Subcutaneous abdominal adipose tissue (tissue), 5 donors: Measurements from ENCODE around the gene PRDX3.

Experiments
- H3K27ac ChIP-seq: one replicate; pipeline ENCODE4 v1.7.0; 2013; ENCODE audit warnings: low read depth, mild to moderate bottlenecking, inconsistent platforms, low read length, moderate library complexity
- H3K27me3 ChIP-seq, 5 donors: one replicate each; pipeline ENCODE4 v1.7.0; 2013; ENCODE audit warnings: low read length in 5 of 5, inconsistent platforms in 1 of 5; ENCODE audit not compliant: control insufficient read depth in 5 of 5, insufficient read depth in 4 of 5
- H3K36me3 ChIP-seq, 5 donors: one replicate each; pipeline ENCODE4 v1.7.0; 2013; ENCODE audit warnings: low read length in 5 of 5; ENCODE audit not compliant: control insufficient read depth in 5 of 5, insufficient read depth in 5 of 5
- H3K4me1 ChIP-seq, 5 donors: one replicate each; pipeline ENCODE4 v1.7.0; 2013; ENCODE audit warnings: low read length in 5 of 5, mild to moderate bottlenecking in 3 of 5, moderate library complexity in 1 of 5; ENCODE audit not compliant: control insufficient read depth in 5 of 5, insufficient read depth in 5 of 5
- H3K4me3 ChIP-seq, 5 donors: one replicate each; pipeline ENCODE4 v1.7.0; 2013; ENCODE audit warnings: low read length in 5 of 5, low read depth in 1 of 5
- H3K9ac ChIP-seq, 5 donors: one replicate each; pipeline ENCODE4 v1.7.0; 2013; ENCODE audit warnings: low read length in 5 of 5, mild to moderate bottlenecking in 4 of 5, moderate library complexity in 3 of 5
- H3K9me3 ChIP-seq, 5 donors: one replicate each; pipeline ENCODE4 v1.7.0; 2013; ENCODE audit warnings: low read length in 5 of 5; ENCODE audit not compliant: control insufficient read depth in 5 of 5
- donor health status: healthy.
- donor health status: healthy.
- donor health status: healthy.
- donor health status: healthy.
- donor health status: healthy.

PRDX3 gene

DNA sequence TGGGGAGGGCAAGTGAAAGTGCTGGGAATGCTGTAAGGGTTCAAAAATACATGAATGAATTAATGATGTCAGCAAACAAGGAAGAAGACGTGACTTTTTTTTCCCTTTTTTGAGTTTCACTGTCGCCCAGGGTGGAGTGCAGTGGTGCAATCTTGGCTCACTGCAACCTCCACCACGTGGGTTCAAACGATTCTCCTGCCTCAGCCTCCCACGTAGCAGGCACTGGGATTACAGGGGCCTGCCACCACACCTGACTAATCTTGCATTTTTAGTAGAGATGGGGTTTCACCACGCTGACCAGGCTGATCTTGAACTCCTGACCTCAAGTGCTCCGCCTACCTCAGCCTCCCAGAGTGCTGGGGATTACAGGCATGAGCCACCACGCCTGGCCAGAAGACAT is 44.7 kb downstream of the PRDX3 start:
- Histone ChIP-seq H3K27me3 (no peaks in the 10 kb centered on the region), H3K9me3 (no peaks in the 10 kb centered on the region), H3K36me3 (peaks cover 12 to 36% (median 29%) of the 10 kb centered on the region in 5 donors), H3K4me1 (peaks cover 3 to 47% (median 38%) of the 10 kb centered on the region in 5 donors), H3K9ac (no peak overlapping the region), H3K4me3 (no peak overlapping the region), H3K27ac (no peak overlapping the region)

DNA sequence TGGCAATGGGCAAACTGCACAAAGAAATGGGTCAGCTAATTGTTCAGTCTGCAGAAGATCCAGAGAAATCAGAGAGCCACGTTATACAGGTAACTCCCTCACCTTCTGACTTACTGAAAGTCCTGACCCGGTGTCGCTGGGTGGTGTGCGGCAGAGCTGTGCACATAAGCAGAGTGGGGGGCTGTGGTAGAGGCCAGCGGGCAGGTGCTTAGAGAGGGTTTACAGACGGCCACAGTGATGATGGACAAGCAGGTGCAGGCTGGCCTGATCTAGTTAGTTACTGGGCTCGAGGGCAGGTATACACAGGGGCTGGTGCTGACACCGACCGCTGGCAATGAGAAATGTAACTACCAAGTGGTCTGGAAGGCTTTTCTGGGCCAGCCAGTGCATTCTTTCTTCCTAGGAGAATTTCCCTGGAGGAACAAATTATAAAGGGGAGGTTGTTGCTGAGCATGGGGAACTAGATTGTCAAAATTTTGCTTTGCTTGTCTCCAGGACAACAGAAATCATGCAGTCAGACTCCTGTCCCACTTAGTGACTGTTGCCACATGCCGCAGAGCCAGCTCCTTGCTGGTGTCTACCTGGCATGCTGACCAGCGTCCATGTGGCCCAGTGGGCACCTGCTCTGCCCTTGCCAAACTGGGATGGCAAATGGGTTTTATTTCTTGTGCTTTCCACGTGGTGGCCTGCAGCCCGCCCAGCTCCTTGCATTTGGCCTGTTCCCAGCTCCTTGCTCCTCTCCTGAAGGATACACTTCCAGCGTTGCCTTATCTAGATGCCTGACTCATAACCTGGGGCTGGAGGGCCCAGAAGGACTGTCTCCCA is 45.9 kb downstream of the PRDX3 start:
- H3K9ac ChIP-seq: no peak overlapping the region
- H3K36me3 ChIP-seq: peaks cover 14 to 40% (median 31%) of the 10 kb centered on the region in 5 donors
- no peaks in the 10 kb centered on the region for H3K27me3 ChIP-seq
- H3K27ac ChIP-seq: peak overlapping the region; percentile 47
- peaks cover 3 to 42% (median 38%) of the 10 kb centered on the region in 5 donors for H3K4me1 ChIP-seq
- H3K9me3 ChIP-seq: no peaks in the 10 kb centered on the region
- H3K4me3 ChIP-seq: no peak overlapping the region

DNA sequence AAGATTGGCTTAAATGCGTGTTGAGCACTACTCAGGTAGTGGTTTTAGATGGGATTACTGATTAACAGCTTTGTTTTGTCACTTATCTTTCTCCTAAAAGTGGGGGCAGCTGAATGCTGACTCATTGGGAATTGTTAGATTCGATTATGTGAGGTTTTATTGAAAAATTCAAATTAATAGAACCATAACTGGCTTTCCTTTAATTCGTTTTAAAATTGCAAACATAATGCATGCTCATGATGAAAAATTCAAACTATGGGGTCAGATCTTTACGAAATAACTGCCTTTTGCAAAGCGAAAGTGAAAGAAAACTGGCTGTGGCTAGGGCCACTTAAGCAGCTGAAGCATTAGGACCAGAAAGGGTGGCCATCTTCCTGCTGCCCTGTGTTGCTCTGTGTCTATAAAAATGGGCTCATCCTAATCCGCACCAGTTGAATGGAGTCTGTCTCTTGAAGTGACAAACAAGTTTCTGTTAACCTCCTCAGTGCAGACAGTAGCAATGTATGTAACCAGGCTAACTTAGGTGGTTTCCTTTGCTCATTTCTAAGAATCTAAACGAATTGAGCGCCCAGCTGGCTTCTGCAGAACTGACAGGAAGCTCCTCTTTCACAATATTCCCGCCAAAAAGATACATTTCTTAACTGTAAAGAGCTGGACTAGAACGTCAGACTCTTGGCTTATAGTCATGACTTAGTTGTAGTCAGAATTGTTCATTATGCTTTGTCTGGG is 46.9 kb downstream of the PRDX3 start:
- Histone ChIP-seq H3K4me1 (peaks cover 3 to 42% (median 38%) of the 10 kb centered on the region in 5 donors), H3K36me3 (peaks cover 14 to 40% (median 31%) of the 10 kb centered on the region in 5 donors)

DNA sequence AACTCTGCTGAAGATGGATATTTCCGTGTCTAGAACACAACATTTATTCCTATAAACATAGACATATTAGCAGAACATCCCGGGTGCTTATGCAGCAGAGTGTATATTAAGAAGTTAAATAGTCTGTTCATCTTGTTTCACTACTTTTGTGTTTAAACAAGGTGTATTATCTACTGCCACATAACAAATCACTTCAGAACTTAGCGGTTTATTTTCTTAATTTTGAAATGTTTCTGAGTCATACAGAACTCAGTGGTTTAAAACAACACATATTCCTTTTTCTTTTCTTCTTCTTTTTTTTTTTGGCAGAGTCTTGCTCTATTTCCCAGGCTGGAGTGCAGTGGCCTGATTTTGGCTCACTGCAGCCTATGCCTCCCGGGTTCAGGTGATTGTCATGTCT is 48.9 kb downstream of the PRDX3 start:
- Histone ChIP-seq H3K4me3 (no peak overlapping the region), H3K9me3 (no peaks in the 10 kb centered on the region), H3K4me1 (peaks cover 3 to 29% (median 23%) of the 10 kb centered on the region in 5 donors), H3K27ac (no peak overlapping the region), H3K9ac (no peak overlapping the region), H3K27me3 (no peaks in the 10 kb centered on the region), H3K36me3 (peaks cover 19 to 48% (median 37%) of the 10 kb centered on the region in 5 donors)

More for the DNA sequence above, 46.9 kb downstream of the PRDX3 start:
- peak overlapping the region; percentile 52 for H3K27ac ChIP-seq
- no peaks in the 10 kb centered on the region for H3K9me3 ChIP-seq
- H3K4me3 ChIP-seq: peak overlapping the region; percentile 8 to 62 (median 50)
- peak overlapping the region in 3 of 5 donors; percentile 16 to 53 (median 47) for H3K9ac ChIP-seq
- H3K27me3 ChIP-seq: no peaks in the 10 kb centered on the region

DNA sequence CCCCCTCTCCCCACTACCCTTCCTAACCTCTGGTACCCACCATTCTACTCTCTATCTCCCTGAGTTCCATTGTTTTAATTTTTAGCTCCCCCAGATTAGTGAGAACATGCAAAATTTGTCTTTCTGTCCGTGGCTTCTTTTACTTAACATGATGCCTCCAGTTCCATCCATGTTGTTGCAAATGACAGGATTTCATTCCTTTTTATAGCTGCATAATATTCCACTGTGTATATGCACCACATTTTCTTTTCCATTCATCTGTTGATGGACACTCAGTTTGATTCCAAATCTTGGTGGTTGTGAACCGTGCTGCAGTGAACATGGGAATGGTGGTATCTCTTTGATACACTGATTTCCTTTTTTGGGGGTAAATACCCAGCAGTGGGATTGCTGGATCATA is 52.7 kb downstream of the PRDX3 start:
- Histone ChIP-seq H3K4me3 (no peak overlapping the region), H3K36me3 (peaks cover 23 to 61% (median 44%) of the 10 kb centered on the region in 5 donors), H3K27ac (no peak overlapping the region), H3K9me3 (no peaks in the 10 kb centered on the region), H3K9ac (no peak overlapping the region), H3K27me3 (no peaks in the 10 kb centered on the region), H3K4me1 (no peaks in the 10 kb centered on the region)

DNA sequence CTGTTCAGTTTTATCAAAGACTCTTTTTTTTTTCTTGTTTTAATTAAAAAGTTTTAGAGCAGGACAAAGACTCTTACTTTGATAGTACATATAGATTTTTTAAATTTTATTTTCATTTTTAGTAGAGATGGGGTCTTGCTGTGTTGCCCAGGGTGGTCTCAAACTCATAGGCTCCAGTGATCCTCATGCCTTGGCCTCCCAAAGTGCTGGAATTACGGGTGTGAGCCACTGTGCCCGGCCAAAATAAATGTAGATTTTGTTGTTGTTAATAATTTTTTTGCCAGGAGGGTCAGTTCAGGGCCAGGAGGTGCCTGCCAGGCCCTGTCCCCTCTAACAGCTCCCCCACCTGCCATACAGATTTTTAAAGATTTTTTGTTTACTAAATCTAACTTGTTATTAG is 57.7 kb downstream of the PRDX3 start:
- peaks cover 0 to 18% (median 5%) of the 10 kb centered on the region in 5 donors for H3K4me1 ChIP-seq
- no peaks in the 10 kb centered on the region for H3K27me3 ChIP-seq
- peaks cover 17 to 67% (median 37%) of the 10 kb centered on the region in 5 donors for H3K36me3 ChIP-seq
- H3K4me3 ChIP-seq: no peak overlapping the region
- no peak overlapping the region for H3K9ac ChIP-seq
- H3K27ac ChIP-seq: no peak overlapping the region
- no peaks in the 10 kb centered on the region for H3K9me3 ChIP-seq

DNA sequence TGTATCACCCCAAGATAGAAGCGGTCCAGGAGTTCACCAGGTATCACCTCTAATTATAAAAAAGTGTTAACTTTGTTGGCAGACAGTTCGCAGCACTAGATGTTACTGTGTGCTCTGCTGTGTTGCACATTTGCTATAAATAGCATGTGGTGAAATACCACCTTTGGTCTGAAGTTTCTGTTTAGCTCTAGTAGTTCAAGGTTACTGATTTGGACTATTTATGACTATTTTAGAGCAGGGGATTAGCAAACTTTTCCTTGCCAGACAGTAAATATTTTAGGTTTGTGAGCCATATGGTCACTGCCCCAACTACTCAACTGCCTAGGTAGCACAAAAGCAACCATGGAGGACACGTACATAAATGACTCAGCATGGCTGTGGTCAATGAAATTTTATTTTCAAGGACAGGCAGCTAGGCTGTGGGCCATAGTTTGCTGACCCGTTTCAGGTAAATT is 58.2 kb downstream of the PRDX3 start:
- Histone ChIP-seq H3K27ac (no peak overlapping the region), H3K9me3 (no peaks in the 10 kb centered on the region), H3K4me3 (no peak overlapping the region), H3K9ac (no peak overlapping the region), H3K27me3 (no peaks in the 10 kb centered on the region), H3K4me1 (peaks cover 0 to 19% (median 6%) of the 10 kb centered on the region in 5 donors), H3K36me3 (peaks cover 15 to 65% (median 35%) of the 10 kb centered on the region in 5 donors)

DNA sequence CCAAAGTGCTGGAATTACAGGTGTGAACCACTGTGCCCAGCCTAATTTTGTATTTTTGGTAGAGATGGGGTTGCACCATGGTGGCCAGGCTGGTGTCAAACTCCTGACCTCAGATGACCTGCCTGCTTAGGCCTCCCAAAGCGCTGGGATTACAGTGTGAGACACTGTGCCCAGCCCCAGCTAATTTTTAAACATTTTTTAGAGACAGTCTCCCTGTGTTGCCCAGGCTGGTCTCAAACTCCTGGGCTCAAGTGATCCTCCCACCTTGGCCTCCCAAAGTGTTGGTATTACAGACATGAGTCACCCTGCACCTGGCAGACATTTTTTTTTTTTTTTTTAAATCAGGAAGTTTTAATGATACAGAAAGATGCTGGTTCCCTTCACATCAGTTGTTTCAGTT is 59.2 kb downstream of the PRDX3 start:
- no peak overlapping the region for H3K9ac ChIP-seq
- no peak overlapping the region for H3K27ac ChIP-seq
- no peaks in the 10 kb centered on the region for H3K27me3 ChIP-seq
- peaks cover 0 to 20% (median 8%) of the 10 kb centered on the region in 5 donors for H3K4me1 ChIP-seq
- no peak overlapping the region for H3K4me3 ChIP-seq
- peaks cover 15 to 65% (median 34%) of the 10 kb centered on the region in 5 donors for H3K36me3 ChIP-seq
- H3K9me3 ChIP-seq: no peaks in the 10 kb centered on the region

DNA sequence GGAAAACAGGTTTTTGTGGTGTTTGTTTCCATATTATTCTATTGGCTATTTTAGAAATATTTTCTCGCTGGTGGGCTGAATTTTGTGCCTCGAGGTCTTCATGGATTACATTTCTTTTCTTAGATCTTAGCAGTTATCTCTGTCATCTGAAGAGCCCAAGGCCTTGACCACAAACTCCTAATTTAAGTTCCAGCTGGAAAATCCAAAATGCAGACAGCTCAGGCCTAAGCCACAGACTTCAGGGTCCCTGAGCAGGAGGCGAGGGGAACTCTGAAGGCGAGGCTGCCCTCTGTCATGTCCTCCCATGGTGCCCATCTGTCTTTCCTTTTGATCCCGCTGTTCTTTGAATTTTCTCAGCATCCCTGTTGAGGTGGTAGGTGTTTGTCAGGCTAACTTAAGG is 60.4 kb downstream of the PRDX3 start:
- peaks cover 4 to 30% (median 18%) of the 10 kb centered on the region in 5 donors for H3K4me1 ChIP-seq
- peaks cover 15 to 65% (median 34%) of the 10 kb centered on the region in 5 donors for H3K36me3 ChIP-seq
- no peaks in the 10 kb centered on the region for H3K27me3 ChIP-seq
- no peak overlapping the region for H3K4me3 ChIP-seq
- H3K9ac ChIP-seq: no peak overlapping the region
- H3K27ac ChIP-seq: no peak overlapping the region
- H3K9me3 ChIP-seq: no peaks in the 10 kb centered on the region
